Body of pancreas (tissue), 4 donors: ENCODE results near the gene CDAN1.

Experiments used
- POLR2A ChIP-seq, 3 donors: fragments of 450-650 bp; IDR thresholded peaks; one replicate each; pipeline ENCODE4 v1.6.1; 2016; ENCODE audit warnings: antibody characterized with exemption in 3 of 3, mild to moderate bottlenecking in 2 of 3
- TF ChIP-seq, protein P1 (sequence below), 7 experiments: fragments of 450-650 bp in 4 of 7; fragments of 200-600 bp in 3 of 7; sonication (generic) in 3 of 7; IDR thresholded peaks; one replicate each; pipeline ENCODE4 v1.5.1; 2016 to 2019; ENCODE audit warnings: antibody characterized with exemption in 7 of 7

DNA sequence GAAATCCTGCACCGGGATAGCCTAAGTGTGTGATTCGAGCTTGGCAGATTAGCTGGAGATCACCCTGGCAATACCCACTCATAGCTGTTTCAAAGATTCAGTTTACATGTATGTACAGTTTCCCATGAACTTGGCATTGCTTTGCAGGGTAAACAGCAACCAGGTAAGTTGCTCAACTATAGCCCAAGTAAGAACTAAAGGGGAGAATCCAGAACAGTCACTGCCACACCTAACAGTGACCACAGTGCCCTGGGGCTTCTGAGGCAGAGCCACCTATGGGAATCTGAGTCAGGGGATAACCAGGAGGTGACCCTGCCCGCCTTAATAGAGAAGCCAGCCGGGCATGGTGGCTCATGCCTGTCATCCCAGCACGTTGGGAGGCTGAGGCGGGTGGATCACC is 15.9 kb downstream of the CDAN1 start:
- TF ChIP-seq, protein P1, sequence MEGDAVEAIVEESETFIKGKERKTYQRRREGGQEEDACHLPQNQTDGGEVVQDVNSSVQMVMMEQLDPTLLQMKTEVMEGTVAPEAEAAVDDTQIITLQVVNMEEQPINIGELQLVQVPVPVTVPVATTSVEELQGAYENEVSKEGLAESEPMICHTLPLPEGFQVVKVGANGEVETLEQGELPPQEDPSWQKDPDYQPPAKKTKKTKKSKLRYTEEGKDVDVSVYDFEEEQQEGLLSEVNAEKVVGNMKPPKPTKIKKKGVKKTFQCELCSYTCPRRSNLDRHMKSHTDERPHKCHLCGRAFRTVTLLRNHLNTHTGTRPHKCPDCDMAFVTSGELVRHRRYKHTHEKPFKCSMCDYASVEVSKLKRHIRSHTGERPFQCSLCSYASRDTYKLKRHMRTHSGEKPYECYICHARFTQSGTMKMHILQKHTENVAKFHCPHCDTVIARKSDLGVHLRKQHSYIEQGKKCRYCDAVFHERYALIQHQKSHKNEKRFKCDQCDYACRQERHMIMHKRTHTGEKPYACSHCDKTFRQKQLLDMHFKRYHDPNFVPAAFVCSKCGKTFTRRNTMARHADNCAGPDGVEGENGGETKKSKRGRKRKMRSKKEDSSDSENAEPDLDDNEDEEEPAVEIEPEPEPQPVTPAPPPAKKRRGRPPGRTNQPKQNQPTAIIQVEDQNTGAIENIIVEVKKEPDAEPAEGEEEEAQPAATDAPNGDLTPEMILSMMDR (IDR thresholded peaks at IDR 0.05) = no peak
- TF ChIP-seq POLR2A (IDR thresholded peaks at IDR 0.05) = no peak
